GOT3 (cell line): ENCODE results near the gene USP49.

Experiments used
- DNase-seq: peaks from one replicate; lab custom pipeline; 2025; ENCODE audit warnings: mixed read lengths; lab: John Stamatoyannopoulos, UW

Gene USP49

DNA sequence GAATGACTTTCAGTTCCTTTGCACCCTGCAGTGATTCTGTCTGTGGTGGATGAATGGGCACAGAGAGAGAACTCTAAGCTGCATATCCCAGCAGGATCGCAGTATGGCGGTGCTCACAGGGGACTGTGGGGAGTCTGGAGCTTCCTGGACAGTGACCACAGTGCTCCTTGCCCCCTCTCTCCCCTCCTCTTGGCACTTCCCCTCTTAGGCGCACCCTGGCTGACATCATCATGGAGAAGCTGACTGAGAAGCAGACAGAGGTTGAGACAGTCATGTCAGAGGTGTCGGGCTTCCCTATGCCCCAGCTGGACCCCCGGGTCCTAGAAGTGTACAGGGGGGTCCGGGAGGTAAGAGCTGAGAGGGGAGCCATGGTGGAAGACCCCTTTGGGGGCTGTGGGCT, 34.7 kb upstream of the USP49 start:
- DNase-seq = no peak

DNA sequence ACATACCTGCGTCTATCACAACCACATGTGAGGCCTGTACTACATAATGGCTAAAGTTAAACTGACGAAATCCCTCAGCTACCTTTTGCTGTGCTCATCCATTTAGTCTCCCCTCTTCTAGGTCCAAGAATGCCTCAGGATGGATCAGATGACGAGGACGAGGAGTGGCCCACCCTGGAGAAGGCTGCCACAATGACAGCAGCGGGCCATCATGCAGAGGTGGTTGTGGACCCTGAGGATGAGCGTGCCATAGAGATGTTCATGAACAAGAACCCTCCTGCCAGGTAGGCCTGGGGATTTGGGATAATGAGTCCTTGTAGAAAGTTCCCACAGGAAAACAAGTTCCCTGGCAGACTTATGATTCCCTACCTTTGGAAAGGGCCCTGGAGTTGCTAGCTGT, 32.1 kb upstream of the USP49 start:
- no peak for DNase-seq

DNA sequence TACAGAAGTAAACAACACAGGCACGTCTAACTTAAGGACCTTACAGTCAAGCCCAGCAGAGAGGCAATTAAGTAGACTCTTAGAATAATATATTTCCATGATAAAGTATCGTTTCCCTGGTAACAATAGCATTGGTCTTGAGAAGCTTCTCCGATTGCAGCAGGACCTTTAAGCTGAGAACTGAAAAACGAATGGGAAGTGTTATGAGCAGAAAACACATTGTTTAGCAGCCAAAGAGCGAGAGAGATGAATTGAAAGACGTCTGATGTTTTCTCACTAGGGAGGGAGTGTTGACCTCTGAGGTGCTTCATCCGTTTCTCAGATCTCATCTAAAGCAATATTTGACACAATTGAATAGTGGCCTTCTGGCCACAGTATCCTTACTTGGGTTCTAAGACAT, 27.0 kb upstream of the USP49 start:
- DNase-seq = no peak

DNA sequence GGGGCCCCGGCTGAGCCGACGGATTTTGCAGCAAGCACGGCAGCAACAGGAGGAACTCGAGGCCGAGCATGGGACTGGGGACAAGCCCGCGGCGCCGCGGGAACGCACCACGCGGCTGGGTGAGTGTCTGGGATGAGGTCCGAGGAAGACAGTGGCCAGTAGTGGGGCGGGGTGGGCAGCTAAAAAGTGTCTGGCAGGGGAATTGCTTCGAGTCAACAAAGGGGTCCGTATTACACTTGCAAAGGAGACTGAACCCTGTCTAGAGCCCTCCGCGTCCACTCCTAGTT, 26.5 kb upstream of the USP49 start:
- no peak for DNase-seq

DNA sequence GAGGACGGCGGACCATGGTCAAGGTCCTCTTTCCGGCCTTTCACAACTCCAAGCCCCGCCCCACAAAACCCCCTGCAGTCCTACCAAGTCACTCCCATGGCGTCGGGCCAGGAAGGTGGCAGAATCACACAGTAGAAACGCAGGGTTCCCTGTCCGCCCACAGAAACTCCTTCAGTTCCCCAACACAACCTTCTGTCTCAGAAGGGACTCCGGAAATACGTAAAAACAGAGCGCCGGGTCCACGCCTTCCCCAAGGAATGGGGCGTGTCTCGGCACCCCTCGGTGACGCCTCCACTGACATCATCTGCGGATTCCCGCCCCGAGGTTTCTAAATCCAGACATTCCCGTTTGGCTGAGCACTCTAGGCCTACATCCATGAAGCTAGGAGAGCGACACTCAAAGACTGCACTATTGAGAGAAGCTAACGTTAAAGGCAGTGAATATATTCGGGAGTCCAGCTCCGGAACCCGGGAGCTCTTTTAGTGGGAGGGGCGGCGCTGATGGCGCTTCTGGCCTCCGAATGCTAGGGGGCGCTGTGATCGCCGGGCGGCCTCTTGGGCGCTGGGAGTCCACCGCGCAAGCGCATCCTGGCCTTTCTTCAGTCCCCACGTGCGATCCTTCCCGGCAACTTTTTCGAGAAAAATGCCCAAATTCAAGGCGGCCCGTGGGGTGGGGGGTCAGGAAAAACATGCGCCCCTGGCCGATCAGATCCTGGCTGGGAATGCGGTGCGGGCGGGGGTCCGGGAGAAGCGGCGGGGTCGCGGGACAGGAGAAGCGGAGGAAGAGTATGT, 25.9 kb upstream of the USP49 start, which contains the start of the genes BYSL and MED20:
TSS of gene BYSL (plus strand) at position 579 of the 791 bp plus-strand sequence. CDS start at position 643, 64 bp downstream.
TSS of gene MED20 (minus strand) at position 219 of the 791 bp plus-strand sequence. CDS start at position 98, 121 bp downstream.
- peak; percentile 73 for DNase-seq

DNA sequence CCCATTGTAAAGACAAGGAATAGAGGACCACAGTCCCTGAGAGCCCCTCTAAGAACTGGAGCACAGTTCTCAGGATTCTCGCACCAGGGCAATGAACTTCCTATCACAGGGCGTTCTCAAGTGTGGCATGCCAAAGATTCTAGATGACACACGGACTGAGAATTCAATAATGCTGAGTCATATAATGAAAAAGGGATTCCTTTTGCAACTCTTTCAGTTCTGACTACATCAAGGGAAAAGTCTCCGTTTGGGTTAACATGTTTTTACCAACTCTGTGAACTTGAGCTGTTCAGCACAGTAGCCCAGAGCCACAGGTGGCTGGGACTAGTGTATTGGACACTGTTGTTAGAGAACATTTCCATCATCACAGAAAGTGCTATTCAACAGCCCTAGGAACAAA, 22.4 kb upstream of the USP49 start:
- DNase-seq = no peak

DNA sequence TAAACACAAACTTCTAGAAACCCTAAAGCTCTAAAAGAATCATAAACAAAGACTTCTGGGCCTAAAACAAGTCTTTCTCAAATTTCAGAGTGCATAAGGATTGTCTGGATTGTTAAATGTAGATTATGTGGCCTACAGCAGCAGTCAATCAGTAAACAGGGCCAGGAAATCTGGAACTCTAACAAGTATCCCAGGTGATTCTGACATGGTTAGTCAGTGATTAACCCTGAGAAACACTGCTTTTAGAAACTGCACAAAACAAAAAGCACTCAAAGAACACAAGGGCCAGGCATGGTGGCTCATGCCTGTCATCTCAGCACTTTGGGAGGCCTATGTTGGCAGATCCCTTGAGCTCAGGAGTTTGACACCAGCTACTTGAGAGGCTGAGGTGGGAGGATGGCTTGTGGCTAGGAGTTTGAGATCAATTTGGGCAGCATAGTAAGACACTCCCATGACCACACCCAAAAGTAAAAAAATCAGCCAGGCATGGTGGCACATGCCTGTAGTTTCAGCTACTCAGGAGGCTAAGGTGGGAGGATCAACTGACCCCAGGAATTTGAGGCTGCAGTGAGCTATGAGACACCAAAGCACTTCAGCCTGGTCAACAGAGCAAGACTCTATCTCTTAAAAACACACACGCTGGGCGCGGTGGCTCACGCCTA, 19.8 kb upstream of the USP49 start:
- DNase-seq = no peak

DNA sequence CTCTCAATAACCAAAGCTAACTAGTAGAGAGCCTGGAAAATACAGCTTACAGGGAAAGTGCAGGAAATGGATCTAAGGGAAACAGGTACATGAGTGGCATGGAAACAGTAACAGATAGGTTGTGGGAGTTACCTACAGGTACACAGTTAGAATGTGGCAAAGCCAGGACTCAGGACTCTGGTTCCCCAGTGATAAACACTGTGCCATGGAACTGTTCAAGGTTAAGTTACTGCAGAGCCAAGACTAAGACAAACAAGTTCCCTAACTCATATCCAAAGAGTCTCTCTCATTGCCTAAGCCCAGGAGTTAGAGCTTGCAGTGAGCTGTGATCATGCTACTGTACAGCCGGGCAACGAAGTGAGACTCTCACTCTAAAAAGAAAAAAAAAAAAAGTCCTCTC, 19.2 kb upstream of the USP49 start:
- no peak for DNase-seq

DNA sequence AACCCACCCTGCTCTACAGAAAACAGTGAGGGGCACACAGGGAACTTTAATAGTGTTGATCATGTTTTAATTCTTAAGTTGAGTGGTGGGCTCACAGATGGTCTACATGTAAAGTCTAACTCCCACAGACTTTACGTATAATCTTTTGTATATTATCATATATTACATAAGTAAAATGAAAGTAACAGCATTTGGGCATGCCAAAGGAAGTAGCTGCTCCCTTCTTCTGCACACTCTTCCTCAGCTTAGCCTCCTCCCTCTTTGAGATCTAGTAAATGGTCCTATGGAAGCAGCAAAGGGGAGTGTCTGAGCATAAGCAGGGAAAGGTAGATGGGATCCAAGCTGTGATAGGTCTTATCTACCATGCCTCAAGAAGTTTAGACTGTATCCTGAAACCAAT, 14.6 kb upstream of the USP49 start:
- no peak for DNase-seq

DNA sequence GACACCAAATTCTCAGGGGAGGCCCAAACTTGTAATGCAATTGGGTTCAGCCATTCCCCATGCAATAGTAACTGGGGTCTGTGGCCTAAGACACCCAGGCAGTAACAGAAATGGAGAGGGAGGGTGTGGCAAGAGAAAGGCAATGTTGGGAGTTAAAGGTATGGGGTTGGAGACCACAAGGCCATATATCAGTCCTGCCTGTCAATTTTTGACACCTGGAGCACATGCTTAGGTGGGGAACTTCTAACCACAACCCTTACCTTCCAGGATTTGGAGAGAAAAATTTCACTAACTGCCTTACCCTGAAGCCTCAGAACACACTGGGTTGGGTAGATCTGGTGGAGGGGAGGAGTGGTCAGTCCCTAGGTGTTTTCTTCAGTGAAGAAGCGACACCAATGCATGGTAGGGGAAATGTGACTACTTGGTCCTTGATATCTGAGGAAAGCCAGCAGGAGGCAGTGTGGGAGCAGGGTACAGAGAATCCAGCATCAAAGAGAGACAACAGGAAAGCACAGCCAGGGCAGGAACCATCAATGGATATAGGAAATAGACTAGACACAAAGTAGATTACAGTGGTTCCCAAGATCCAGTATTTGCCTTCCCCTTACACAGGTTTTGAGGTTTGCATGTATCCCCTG, 6.8 kb upstream of the USP49 start:
- DNase-seq = no peak

DNA sequence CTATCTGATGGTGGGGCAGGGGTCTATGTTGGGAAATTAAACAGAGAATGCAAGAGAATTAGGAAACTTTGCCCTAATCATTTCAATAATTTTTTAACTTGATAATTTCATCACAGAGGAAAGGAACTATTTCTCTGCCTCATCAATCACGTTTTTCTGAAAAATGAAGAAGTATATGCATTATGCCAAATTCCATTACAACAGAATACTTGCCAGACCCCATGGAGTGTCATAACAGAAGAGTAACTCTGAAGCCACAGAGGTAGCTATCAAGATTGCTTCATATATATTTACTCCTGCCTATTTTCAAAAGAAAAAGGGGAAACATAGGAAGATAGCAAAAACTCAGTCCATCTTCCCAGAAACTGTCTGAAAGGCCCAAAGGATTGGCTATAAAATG, 5.7 kb upstream of the USP49 start:
- DNase-seq = no peak

DNA sequence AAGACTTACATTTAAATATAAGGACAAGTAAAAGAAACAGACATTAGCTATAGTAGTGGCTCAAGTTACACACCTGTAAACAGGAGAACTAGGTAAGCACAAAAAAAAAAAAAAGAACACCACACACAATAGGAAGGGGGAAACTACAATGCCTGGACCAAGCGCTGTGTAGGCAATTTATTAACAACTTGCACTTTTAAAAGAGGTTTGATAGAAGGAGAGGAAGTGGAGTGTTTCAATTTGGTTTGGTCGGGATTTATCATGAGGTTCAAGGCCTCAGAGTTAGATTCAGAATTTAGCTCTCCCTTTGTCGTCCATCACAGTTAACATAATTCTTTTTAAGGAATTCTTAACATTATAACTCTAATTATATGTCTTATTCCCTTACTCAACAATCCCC, 1.1 kb upstream of the USP49 start:
- DNase-seq = no peak

DNA sequence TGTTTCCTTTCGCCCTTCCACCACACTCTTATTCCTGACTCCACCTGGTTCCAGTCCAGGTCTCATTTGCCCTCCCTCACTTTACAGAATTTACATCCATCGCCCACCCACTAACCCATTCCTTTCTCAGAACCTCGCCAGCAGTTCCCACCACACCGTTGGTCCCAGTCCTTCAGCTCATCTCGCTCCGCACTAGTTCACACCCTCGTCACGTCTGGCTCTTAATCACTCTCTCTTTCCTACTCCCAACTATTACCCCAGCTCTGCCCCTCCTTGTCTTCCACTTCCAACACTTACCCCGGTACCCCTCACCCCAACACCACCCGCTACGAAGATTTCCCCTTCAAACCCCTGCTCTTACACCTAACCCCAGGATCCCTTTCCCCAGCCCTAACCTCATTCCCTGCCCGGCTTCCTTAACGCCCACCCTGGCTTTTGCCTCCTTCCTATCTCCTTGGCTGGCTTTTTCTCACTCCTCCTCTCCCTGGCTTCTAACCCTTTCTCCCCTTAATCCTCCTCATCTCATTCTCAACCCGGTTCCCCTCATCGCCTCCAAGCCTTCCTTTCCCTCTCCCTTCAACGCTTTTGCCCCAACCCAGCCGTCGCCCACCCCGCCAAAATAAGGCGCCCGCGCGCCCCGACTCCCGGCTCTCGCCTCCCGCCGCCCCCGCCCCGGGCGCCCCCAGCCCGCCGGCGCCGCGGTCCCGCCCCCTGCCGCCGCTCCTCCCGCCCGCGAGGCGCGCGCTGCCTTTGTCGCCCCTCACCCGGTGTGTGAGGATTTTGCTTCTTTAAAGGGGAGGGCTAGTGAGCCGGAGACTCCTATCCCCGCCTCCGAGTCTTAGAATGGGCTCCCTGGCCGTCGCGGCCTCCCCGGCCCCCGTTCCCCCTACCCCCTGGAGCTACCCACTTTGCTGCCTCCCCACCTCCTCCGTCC, 542 bp downstream of the USP49 start:
- DNase-seq = no peak

DNA sequence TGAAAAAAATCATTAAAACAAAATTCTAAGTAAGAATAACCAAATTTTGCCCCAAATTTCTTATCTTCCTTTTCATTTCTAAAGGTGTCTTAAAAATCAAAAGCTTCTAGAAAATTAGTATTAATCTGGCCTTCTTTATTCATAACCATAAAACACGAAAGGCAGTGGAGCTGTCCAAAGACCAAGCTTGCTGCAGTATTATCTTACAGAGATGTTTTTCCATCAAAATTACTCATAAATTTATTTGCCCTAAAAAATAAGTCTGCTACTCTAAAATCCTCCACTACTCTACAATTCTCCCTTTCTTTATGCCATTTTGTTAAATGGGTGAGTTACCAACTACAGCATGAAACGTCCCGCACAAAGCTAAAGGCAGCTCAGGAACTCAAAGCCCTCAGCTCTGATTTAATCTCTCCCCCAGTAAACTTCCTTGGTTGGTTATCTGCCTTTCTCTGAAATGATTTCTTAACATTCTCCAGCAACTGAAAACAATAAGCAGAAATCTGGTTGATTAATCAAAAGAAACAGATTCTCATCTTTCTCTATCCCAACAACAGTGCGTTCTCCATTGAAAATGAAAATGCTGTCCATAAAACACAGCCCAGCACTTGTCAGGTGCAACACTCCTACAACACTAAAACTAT, 2.1 kb downstream of the USP49 start:
- no peak for DNase-seq

DNA sequence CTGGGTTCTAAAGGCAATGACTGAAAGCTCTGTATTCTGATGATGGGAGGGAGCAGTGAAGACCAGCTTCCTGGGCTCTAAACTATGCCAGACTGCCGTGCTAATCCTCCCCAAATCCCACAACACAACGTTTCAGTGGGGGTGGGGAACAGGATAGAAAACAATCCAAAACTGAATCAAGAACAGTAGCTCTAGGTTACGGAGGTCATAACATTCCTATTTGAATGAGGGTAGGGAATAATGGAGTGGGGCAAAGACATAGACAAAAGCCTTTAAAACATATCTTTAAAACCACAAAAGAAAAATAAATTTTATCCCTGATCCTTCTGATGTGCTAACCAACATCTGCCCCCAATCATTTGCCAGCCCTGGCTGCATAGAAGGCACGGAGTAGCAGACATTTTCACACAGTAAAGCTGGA, 7.8 kb downstream of the USP49 start:
- DNase-seq = no peak

DNA sequence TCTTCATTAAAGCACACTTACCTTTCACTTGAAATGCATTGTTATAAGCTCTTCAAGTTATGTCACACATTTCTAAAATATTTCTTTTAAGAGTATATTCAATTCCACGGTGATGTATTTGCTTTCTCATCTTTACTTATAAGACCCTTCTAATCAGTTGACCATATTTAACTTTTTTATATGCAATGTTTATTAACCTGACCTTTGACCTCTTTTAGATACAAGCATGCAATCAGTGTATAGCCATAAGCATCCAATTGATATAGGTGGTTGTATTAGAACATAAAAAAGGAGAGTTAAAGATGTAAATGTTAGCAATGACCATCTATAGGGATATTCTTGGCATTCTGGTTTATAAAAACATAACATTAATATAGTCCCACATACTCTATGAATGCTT, 9.2 kb downstream of the USP49 start:
- DNase-seq = no peak

DNA sequence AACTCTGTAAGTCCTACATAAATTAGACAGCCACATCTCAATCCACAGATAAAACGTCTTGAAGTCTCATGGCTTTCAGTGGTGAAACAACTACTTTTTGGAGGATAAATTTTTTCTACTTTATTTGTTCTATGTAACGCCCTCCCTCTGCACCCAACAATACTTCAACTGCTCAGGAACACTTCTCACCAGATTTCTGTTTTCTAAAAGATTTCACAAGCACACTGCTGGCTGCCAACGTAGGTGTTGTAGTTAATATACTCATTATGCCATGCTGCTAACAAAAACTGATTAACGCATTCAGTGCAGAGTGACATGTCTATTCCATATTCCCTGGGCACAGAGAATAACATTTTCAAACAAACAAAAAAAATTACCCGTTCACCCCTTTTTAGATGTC, 10.2 kb downstream of the USP49 start:
- DNase-seq = no peak

DNA sequence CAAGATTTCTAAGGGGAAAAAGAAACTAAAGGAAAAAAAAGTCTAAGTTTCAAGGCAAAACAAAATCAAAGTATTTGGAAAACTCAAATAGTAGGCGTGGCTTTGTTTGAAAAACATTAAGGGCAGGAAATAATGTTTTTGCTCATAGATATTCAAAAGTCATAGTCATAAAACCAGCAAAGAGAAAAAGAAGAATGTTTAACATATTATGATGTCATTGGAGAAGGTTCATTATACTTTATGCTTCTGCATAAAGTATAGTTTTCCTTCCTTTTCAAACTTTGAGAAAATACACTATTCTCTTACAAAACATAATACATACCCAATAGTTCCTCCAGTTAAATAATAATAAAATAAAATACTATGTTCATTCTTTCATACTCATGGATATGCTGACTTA, 13.7 kb downstream of the USP49 start:
- DNase-seq = no peak

DNA sequence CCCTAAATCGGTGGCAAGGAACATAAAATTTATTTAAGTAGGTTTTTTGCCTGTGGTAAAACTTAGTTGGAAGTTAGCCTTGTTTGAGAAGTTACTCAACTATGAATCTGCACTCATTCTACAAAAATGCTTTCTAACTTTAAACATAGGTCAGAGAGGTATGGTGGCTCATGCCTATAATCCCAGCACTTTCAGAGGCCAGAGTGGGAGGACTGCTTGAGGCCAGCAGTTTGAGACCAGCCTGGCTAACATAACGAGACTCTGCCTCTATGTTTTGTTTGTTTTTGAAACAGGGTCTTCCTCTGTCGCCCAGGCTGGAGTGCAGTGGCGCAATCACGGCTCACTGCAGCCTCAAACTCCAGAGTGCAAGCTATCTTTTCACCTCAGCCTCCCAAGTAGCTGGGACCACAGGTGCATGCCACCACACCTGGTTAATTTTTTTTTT, 16.2 kb downstream of the USP49 start:
- no peak for DNase-seq

DNA sequence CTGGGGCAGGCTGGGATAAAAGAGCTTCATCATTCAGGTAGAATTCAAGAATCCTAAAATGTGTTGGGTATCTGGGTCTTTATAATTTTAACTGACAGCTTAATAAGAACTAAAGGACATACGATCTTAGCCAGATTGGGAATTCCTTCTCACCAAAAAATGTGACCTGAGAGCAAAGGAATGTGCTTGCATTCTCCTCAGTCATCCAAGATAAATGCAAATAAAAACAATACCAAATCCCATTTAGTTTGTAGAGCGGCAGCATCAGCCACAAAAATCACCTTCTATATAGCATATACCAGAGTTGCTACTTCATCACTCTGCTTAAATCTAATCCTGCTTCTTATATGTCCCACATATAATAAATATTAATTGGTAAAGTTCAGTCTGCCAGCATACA, 16.9 kb downstream of the USP49 start:
- DNase-seq = no peak

DNA sequence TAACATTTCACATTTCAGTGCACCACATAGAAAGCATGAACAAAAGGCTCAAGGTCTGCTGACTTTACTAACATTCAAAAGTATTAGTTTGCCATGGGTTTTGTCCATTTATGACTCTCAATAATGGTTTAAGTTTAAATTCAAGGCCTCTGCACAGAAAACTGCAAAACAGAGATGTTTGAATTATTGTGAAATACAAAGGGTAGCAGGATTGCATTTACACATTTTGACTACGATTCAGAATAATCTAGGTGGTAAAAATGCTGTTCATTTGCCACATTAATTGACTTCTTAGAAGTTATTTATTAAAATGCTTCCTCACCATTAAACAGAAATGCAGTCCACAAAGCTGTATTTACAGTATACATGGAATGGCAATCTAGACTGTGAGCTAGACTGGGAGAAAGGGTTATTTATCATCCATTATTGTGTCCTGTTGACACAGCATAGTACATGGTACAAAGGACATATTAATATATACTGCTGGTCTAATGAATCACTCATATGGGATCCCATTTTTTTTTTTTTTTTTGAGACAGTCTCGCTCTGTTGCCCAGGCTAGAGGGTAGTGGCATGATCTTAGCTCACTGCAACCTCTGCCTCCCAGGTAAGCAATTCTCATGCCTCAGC, 18.0 kb downstream of the USP49 start:
- no peak for DNase-seq
